Activated T-helper 1 cell treated with anti-CD3 and anti-CD28 coated beads, Interleukin-12 subunit alpha, Interleukin-12 subunit beta, Interleukin-2, Interleukin-4 antibody, amounts not matched to agents 30 ng/mL and 10 ng/mL and 1 ng/mL, durations not matched to agents 14 hours and 24 hours and 36 hours (primary cell): ENCODE results near the gene KLK15. TPM values are rescaled to one million over a fixed set of nuclear protein-coding genes. Genes with fewer than 3 reads are reported as not detected.
A peak's percentile ranks its signal among the peaks of the same experiment; 100 is the strongest.

Experiments
- DNase-seq: peaks from one replicate; pipeline ENCODE4 v3.0.0; 2021; ENCODE audit warnings: low spot score
- H3K27ac Mint-ChIP-seq: one replicate; pipeline ENCODE4 v1.8.0; 2021; ENCODE audit warnings: mild to moderate bottlenecking, mixed read lengths
- H3K27me3 Mint-ChIP-seq: one replicate; pipeline ENCODE4 v1.8.0; 2022; ENCODE audit warnings: mild to moderate bottlenecking, moderate library complexity, mixed read lengths; ENCODE audit not compliant: insufficient read depth
- H3K36me3 Mint-ChIP-seq: one replicate; pipeline ENCODE4 v1.8.0; 2021; ENCODE audit warnings: low read depth, mixed read lengths
- H3K4me1 Mint-ChIP-seq: one replicate; pipeline ENCODE4 v1.8.0; 2021; ENCODE audit warnings: low read depth, mixed read lengths
- H3K4me3 Mint-ChIP-seq: one replicate; pipeline ENCODE4 v1.8.0; 2021; ENCODE audit warnings: mild to moderate bottlenecking, moderate library complexity, mixed read lengths
- H3K9me3 Mint-ChIP-seq: one replicate; pipeline ENCODE4 v1.8.0; 2021; ENCODE audit warnings: mixed read lengths
- intact Hi-C: fragments of 100-400 bp; cut with micrococcal nuclease; formaldehyde crosslinking; loops from one replicate; pipeline ENCODE4 v1.15.1; 2024
- total RNA-seq: library from RNA; stranded (reverse); gene quantifications from 2 replicates; pipeline ENCODE4 v1.2.3, GENCODE V29; 2022

The KLK15 gene
- total RNA-seq, 1 donor from 2014 or later: not detected

- DNase-seq: no peak
- Mint-ChIP-seq H3K9me3 (no peaks in the 10 kb centered on the region), H3K4me1 (peaks cover 26% of the 10 kb centered on the region), H3K4me3 (no peak within 1 kb of the TSS), H3K27ac (no peak within 1 kb of the TSS), H3K27me3 (peaks cover 34% of the 10 kb centered on the region), H3K36me3 (no peaks in the 10 kb centered on the region)
- intact Hi-C loops: no loop called here
Observed at GRCh38 chr19:50823389-50824042, 9.9 kb downstream of the KLK15 start, which contains the start of gene KLK1. KLK1 (minus strand) TSS chr19:50823787; CDS start chr19:50823748, 39 bp downstream.

DNA sequence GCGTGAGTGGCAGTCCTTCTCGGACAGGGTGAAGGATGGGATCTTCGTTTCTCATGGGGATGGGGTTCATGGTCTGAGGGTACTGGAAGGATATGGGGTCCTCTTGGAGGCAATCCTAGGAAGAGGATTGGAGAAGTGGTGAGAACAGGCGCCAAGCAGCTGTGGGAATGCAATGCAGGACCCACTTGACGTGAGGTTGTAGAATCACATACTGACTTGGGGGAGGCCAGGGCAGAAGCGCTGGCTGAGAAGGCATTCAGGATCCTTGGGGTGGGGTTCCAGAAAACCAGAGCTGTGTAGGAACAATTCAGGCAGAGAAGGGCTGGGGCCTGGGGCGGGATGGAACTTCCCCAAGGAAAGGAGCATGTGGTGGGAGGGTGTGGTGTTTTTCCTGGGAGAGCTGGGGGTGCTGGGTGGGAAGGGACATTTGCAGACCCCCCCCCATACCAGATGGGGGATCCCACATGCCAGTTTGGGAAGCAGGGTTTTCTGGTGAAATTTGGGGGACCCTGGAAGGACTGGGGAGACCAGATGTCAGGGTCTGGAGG lies 10.6 kb downstream of the KLK15 start:
- H3K27me3 Mint-ChIP-seq: peaks cover 35% of the 10 kb centered on the region
- peaks cover 31% of the 10 kb centered on the region for H3K4me1 Mint-ChIP-seq
- no peaks in the 10 kb centered on the region for H3K36me3 Mint-ChIP-seq

DNA sequence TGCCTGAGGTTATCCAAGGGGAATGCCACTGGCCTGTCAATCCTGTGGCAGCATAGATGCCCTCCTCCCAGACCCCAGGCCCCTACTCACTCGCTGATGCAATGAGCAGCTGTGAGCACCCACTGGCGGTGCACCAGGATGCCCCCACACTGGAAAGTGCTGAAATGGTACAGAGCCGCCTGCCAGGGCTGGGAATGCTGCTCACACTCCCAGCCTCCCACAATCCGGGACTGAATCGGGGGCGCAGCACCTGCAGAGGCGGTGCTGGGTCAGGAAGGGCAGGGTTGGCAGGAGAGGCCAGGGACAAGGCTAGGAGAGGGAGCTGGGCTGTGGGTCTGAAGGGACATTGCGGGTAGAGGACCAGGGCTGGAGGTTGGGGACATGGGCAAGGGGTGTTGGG lies 11.8 kb downstream of the KLK15 start:
- Mint-ChIP-seq H3K9me3 (no peaks in the 10 kb centered on the region), H3K4me1 (peaks cover 41% of the 10 kb centered on the region), H3K27ac (no peak overlapping the region), H3K4me3 (no peak overlapping the region), H3K27me3 (peaks cover 37% of the 10 kb centered on the region), H3K36me3 (no peaks in the 10 kb centered on the region)
- intact Hi-C loops: no loop called here
- DNase-seq: no peak

More for the DNA sequence above, 10.6 kb downstream of the KLK15 start:
- no peak for DNase-seq
- no peaks in the 10 kb centered on the region for H3K9me3 Mint-ChIP-seq
- intact Hi-C loops: no loop called here
- H3K4me3 Mint-ChIP-seq: no peak overlapping the region
- H3K27ac Mint-ChIP-seq: no peak overlapping the region

DNA sequence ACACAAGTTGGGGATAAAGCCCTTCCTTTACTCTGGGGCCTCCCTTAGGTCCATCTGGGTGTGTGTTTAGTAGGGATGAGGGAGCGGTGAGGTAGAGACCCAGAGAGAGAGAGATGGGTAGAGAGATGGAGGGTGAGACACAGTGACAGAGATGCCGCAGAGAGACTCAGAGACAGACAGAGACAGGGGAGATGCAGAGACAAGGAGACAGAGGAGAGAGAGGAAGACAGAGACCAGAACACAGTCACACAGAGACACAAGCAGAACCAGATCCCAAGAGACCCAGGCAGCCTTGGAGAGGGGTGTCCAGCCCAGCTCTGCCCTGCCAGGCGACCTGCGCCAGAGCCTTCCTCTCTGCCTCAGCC lies 12.1 kb downstream of the KLK15 start:
- intact Hi-C loops: no loop called here
- no peak overlapping the region for H3K27ac Mint-ChIP-seq
- H3K9me3 Mint-ChIP-seq: no peaks in the 10 kb centered on the region
- H3K4me1 Mint-ChIP-seq: peaks cover 41% of the 10 kb centered on the region
- no peaks in the 10 kb centered on the region for H3K36me3 Mint-ChIP-seq
- H3K4me3 Mint-ChIP-seq: no peak overlapping the region
- H3K27me3 Mint-ChIP-seq: peaks cover 37% of the 10 kb centered on the region
- no peak for DNase-seq

GRCh38 chr19:50820549-50821247 lies 12.7 kb downstream of the KLK15 start:
- Mint-ChIP-seq H3K4me3 (peak overlapping the region; percentile 62), H3K9me3 (no peaks in the 10 kb centered on the region), H3K4me1 (peaks cover 41% of the 10 kb centered on the region), H3K27me3 (peaks cover 37% of the 10 kb centered on the region), H3K36me3 (no peaks in the 10 kb centered on the region), H3K27ac (peak overlapping the region; percentile 52)
- intact Hi-C loops: no loop called here
- no peak for DNase-seq

DNA sequence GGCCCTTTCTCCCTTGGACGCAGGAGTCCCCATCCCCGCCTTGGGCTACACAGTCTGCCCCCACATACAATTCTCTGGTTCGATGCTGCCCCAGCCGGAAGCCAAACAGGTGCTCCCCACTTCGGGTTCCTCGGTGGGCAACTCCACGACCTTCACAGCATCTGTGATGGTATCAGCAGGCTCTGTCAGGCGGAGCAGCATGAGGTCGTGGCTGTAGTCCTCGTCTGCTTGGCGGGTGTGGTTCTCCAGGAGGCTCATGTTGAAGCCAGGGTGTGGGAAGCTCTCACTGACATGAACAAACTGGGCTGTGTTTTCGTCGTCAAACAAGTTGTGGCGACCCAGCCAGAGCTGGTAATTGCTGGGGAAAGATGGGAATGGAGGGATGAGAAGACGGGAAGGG lies 13.3 kb downstream of the KLK15 start:
- H3K9me3 Mint-ChIP-seq: no peaks in the 10 kb centered on the region
- DNase-seq: no peak
- intact Hi-C loops: no loop called here
- no peaks in the 10 kb centered on the region for H3K36me3 Mint-ChIP-seq
- H3K27me3 Mint-ChIP-seq: peaks cover 37% of the 10 kb centered on the region
- peak overlapping the region; percentile 62 for H3K4me3 Mint-ChIP-seq
- H3K4me1 Mint-ChIP-seq: peaks cover 41% of the 10 kb centered on the region
- peak overlapping the region; percentile 26 for H3K27ac Mint-ChIP-seq

- intact Hi-C loops: no loop called here
- Mint-ChIP-seq H3K9me3 (no peaks in the 10 kb centered on the region), H3K27me3 (peaks cover 38% of the 10 kb centered on the region), H3K4me3 (peak overlapping the region; percentile 62), H3K27ac (peak overlapping the region; percentile 30), H3K36me3 (no peaks in the 10 kb centered on the region), H3K4me1 (peaks cover 41% of the 10 kb centered on the region)
- no peak for DNase-seq
Observed at GRCh38 chr19:50819636-50820035, 13.7 kb downstream of the KLK15 start.

DNA sequence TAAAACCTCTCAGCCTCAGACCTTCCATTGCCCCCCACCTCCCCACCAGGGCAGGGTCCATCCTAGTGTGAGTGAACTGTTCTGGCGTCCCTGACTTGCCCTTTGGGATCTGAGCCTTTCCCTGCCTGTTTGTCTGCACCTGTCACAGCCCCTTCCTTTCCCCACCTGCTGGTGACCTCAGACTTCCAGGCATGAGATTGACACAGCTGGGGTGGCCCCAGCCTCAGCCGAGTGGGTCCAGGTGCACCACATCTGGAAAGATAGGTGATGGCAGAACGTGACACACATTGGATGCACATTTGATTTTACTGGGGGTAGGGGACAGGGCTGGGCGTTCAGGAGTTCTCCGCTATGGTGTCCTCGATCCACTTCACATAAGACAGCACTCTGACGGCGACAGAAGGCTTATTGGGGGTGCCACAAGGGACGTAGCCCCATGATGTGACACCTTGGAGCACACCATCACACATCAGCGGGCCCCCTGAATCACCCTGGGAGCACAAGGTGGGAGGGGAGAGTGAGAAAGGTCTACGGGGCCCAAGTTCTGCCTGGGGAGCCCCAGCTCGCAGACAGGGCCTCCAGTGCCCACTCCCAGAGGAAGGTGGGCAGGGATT lies 14.4 kb downstream of the KLK15 start:
- Mint-ChIP-seq H3K4me1 (peaks cover 41% of the 10 kb centered on the region), H3K27ac (peak overlapping the region; percentile 27), H3K9me3 (no peaks in the 10 kb centered on the region), H3K27me3 (peaks cover 41% of the 10 kb centered on the region), H3K36me3 (no peaks in the 10 kb centered on the region), H3K4me3 (peak overlapping the region; percentile 77)
- intact Hi-C loops: no loop called here
- no peak for DNase-seq

GRCh38 chr19:50817941-50818858 lies 15.2 kb downstream of the KLK15 start:
- Mint-ChIP-seq H3K27me3 (peaks cover 39% of the 10 kb centered on the region), H3K36me3 (no peaks in the 10 kb centered on the region), H3K27ac (peak overlapping the region; percentile 77), H3K9me3 (no peaks in the 10 kb centered on the region), H3K4me3 (peak overlapping the region; percentile 77), H3K4me1 (peaks cover 41% of the 10 kb centered on the region)
- DNase-seq: peak; percentile 56
- intact Hi-C loops: loop anchor here (1.0 kb wide), 2 partner anchors 13 to 18 kb away; no protein-coding TSS in a partner anchor

DNA sequence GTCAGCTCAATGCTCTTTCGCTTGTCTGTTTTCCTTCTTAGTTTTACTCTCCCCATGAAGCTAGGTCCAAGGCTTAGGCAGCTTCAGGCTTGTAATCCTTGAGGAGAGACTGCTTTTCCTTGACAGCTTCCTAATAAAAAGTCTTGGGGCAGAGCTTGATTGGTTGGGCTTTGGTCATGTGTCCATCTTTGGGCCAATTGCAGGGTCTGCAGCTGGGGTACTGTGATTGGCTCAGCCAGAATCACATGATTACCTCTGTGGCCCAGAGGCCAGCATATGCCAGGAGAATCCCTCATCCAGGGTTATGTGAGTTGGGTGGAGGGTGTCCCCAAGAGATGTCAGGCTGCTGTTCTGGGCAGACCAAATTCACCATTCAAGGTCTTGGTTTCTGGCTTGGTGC lies 17.9 kb downstream of the KLK15 start:
- Mint-ChIP-seq H3K4me3 (no peak overlapping the region), H3K9me3 (no peaks in the 10 kb centered on the region), H3K36me3 (no peaks in the 10 kb centered on the region), H3K27ac (no peak overlapping the region), H3K4me1 (peaks cover 32% of the 10 kb centered on the region), H3K27me3 (peaks cover 26% of the 10 kb centered on the region)
- intact Hi-C loops: no loop called here
- DNase-seq: no peak

DNA sequence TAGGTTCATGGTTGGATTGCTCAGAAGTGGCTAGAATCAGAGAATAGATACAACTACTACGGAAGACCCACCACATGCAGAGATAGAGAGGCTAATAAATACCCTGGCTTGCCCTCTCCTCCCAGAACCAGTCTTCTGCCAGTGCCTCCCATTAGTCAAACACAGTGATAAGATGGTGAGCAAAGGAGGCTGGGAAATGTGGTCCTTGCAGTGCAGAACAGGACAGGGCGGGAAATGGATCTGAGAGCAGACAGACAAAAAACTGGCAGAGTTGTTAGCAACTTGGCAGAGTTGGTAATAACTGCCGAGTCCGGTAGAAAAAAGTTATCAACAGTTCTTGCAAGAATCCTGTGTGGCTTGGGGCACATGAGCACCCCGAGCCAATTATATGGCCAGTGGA lies 18.5 kb downstream of the KLK15 start:
- Mint-ChIP-seq H3K9me3 (no peaks in the 10 kb centered on the region), H3K4me3 (no peak overlapping the region), H3K27me3 (peaks cover 23% of the 10 kb centered on the region), H3K36me3 (no peaks in the 10 kb centered on the region), H3K4me1 (peaks cover 26% of the 10 kb centered on the region), H3K27ac (no peak overlapping the region)
- intact Hi-C loops: no loop called here
- no peak for DNase-seq

DNA sequence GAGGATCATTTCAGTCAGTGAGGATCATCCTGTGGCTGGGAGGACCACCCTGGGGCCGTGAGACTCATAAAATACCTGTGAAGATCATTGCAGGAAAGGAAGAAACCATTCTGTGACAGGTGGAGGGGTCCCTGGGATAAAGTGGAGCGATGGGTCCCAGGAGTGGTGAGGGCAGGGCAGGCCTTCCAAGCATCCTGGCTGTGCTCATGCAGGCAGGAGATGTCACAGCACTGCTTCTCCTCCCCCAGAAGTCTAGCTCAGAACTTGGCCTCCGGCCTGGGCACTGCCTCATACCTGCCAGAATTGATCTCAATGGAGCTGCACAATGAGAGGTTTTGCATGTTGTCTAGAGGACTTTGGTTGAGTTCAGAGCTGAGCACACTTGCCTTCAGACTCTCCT lies 20.9 kb downstream of the KLK15 start:
- H3K4me3 Mint-ChIP-seq: no peak overlapping the region
- H3K36me3 Mint-ChIP-seq: no peaks in the 10 kb centered on the region
- peaks cover 7% of the 10 kb centered on the region for H3K4me1 Mint-ChIP-seq
- intact Hi-C loops: no loop called here
- no peaks in the 10 kb centered on the region for H3K9me3 Mint-ChIP-seq
- no peak for DNase-seq
- no peak overlapping the region for H3K27ac Mint-ChIP-seq
- H3K27me3 Mint-ChIP-seq: peaks cover 10% of the 10 kb centered on the region
